Measurements from ENCODE around the gene MATCAP1. TPM values are rescaled to one million over a fixed set of nuclear protein-coding genes. Genes with fewer than 3 reads are reported as not detected.

MATCAP1 gene
- total and polyA plus RNA-seq, 2 of the 13 experiments (the other 11 are each of a cell fraction or from before 2014, with no cell fraction given): 11.2 to 24.5 TPM

DNA sequence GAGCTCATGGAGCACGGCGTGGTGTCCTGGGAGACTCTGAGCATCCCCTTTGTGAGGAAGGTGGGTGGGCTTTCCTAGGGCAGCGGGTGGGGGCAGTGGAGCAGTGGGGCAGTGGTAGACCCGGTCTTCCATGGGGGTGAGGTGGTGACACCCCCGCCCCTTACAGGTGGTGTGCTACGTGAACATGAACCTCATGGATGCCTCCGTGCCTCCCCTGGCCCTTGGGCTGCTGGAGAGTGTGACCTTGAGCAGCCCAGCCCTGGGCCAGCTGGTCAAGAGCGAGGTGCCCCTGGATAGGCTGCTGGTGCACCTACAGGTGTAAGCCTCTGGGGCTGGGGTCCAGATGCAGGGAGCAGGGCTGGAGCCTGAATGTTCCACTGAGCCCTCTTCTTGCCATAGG lies 16.7 kb upstream of the MATCAP1 start (continued):
- no peak for TF ChIP-seq DZIP1 (CRISPR knock-in tag; IDR thresholded peaks at IDR 0.05)
- peak; percentile 64 for TF ChIP-seq AGO2 (optimal IDR thresholded peaks at IDR 0.05; ENCODE audit: low read depth, low read length)
- TF ChIP-seq ZBTB2 (CRISPR knock-in tag; IDR thresholded peaks at IDR 0.05; ENCODE audit: low read depth): no peak
- TF ChIP-seq KDM2A (CRISPR knock-in tag; IDR thresholded peaks at IDR 0.05; ENCODE audit: borderline replicate concordance, low read depth): no peak
- 0 out of 2 replicates have a peak, but pooled peaks have one; percentile 34 for TF ChIP-seq RBFOX2 (IDR thresholded peaks at IDR 0.05; ENCODE audit: low read depth, low read length)
- TF ChIP-seq CSRNP2 (CRISPR knock-in tag; conservative IDR thresholded peaks at IDR 0.05; ENCODE audit: low read depth): no peak
- no peak for TF ChIP-seq FOXJ3 (CRISPR knock-in tag; IDR thresholded peaks at IDR 0.05; ENCODE audit: borderline replicate concordance)

Measured in HepG2 (cell line).